Measurements from ENCODE around the gene C19orf81. TPM values are rescaled to one million over a fixed set of nuclear protein-coding genes. Genes with fewer than 3 reads are reported as not detected.

Gene C19orf81
- total RNA-seq, result not detected in 2 replicates

GRCh38 chr19:50649433-50650391, at the start of gene C19orf81:
Gene C19orf81 (plus strand): TSS chr19:50649445. CDS start chr19:50649445, 0 bp downstream.

GRCh38 chr19:50639121-50640112, 9.8 kb upstream of the C19orf81 start, which contains the start of gene SYT3:
Gene SYT3 (minus strand): TSS chr19:50639881. CDS start chr19:50637411, 2,470 bp downstream.

Other genes starting within 250 kb of the C19orf81 start
- 0.29 TPM in 1 of 2 replicates, not detected in the other for gene SPIB, start 230.5 kb upstream of the C19orf81 start, total RNA-seq
- gene MYBPC2, start 216.6 kb upstream of the C19orf81 start, total RNA-seq, result not detected in 2 replicates
- 44.0 and 46.2 TPM in 2 replicates for gene EMC10, start 172.9 kb upstream of the C19orf81 start, total RNA-seq
- 0.14 and 0.44 TPM in 2 replicates for gene GARIN5A, start 172.6 kb upstream of the C19orf81 start, total RNA-seq
- gene JOSD2, start 138.3 kb upstream of the C19orf81 start, total RNA-seq, result 19.3 and 19.7 TPM in 2 replicates
- not detected in 2 replicates for gene ASPDH, start 135.5 kb upstream of the C19orf81 start, total RNA-seq
- gene LRRC4B, start 81.0 kb upstream of the C19orf81 start, total RNA-seq, result under 0.01 TPM in 1 of 2 replicates, not detected in the other
- not detected in 2 replicates for gene SYT3, start 9.6 kb upstream of the C19orf81 start, total RNA-seq
- 0.22 and 4.9 TPM in 2 replicates for gene SHANK1, start 70.4 kb downstream of the C19orf81 start, total RNA-seq
- 1.8 and 11.5 TPM in 2 replicates for gene CLEC11A, start 73.9 kb downstream of the C19orf81 start, total RNA-seq
- not detected in 2 replicates for gene GPR32, start 121.0 kb downstream of the C19orf81 start, total RNA-seq
- not detected in 2 replicates for gene ACP4, start 141.0 kb downstream of the C19orf81 start, total RNA-seq
- not detected in 2 replicates for gene KLK1, start 174.3 kb downstream of the C19orf81 start, total RNA-seq
- gene KLK15, start 184.1 kb downstream of the C19orf81 start, total RNA-seq, result not detected in 2 replicates
- not detected in 2 replicates for gene KLK3, start 205.5 kb downstream of the C19orf81 start, total RNA-seq
- not detected in 2 replicates for gene KLK2, start 224.0 kb downstream of the C19orf81 start, total RNA-seq